ENCODE measurements around the gene MBTPS1.

The MBTPS1 gene

GRCh38 chr16:84088695-84089395 lies 27.9 kb downstream of the MBTPS1 start:
- H3F3A ChIP-seq (ENCODE audit: insufficient read depth, low read length) = peaks cover 7% of the 10 kb centered on the region; the same call in 1 of the 2 replicates
- H3K36me3 ChIP-seq (ENCODE audit: insufficient read depth, low read length) = peaks cover 62% of the 10 kb centered on the region
- H3K4me3 ChIP-seq (ENCODE audit: low read depth, low read length, poor library complexity, severe bottlenecking) = peak overlapping the region; percentile 31
- no peaks in the 10 kb centered on the region for H3K79me2 ChIP-seq (ENCODE audit: insufficient read depth, low read length)
- peak overlapping the region; percentile 96 for H3K27ac ChIP-seq (ENCODE audit: low read depth, low read length, poor library complexity, severe bottlenecking)
- H2AFZ ChIP-seq (ENCODE audit: low read length) = no peak overlapping the region
- H3K9me3 ChIP-seq (ENCODE audit: low read length) = no peaks in the 10 kb centered on the region
- no peaks in the 10 kb centered on the region for H3K9me2 ChIP-seq (ENCODE audit: low read depth, low read length)
- peak overlapping the region; percentile 34; the same call in 1 of the 2 replicates for H3K9ac ChIP-seq (ENCODE audit: low read length)
- no peaks in the 10 kb centered on the region for H3K27me3 ChIP-seq (ENCODE audit: insufficient read depth, low read length)
- H4K20me1 ChIP-seq (ENCODE audit: insufficient read depth, low read length) = no peaks in the 10 kb centered on the region
- H3K4me2 ChIP-seq (ENCODE audit: low read length) = peak overlapping the region; percentile 58
- TF ChIP-seq CTCF (IDR thresholded peaks at IDR 0.05; ENCODE audit: low read length) (peak; percentile 52), EZH2 (IDR thresholded peaks at IDR 0.05; ENCODE audit: borderline replicate concordance, low read length) (no peak)
- peaks cover 74% of the 10 kb centered on the region for H3K4me1 ChIP-seq (ENCODE audit: insufficient read depth, low read length, severe bottlenecking)

GRCh38 chr16:84087466-84088151 lies 29.1 kb downstream of the MBTPS1 start:
- Histone ChIP-seq H3K27ac (ENCODE audit: low read depth, low read length, poor library complexity, severe bottlenecking) (peak overlapping the region; percentile 96), H4K20me1 (ENCODE audit: insufficient read depth, low read length) (no peaks in the 10 kb centered on the region), H3K79me2 (ENCODE audit: insufficient read depth, low read length) (no peaks in the 10 kb centered on the region), H2AFZ (ENCODE audit: low read length) (no peak overlapping the region), H3K4me2 (ENCODE audit: low read length) (peak overlapping the region; percentile 33; the same call in 1 of the 2 replicates), H3K4me1 (ENCODE audit: insufficient read depth, low read length, severe bottlenecking) (peaks cover 74% of the 10 kb centered on the region), H3K36me3 (ENCODE audit: insufficient read depth, low read length) (peaks cover 60% of the 10 kb centered on the region), H3K4me3 (ENCODE audit: low read depth, low read length, poor library complexity, severe bottlenecking) (no peak overlapping the region), H3K9me2 (ENCODE audit: low read depth, low read length) (no peaks in the 10 kb centered on the region), H3F3A (ENCODE audit: insufficient read depth, low read length) (peaks cover 7% of the 10 kb centered on the region; the same call in 1 of the 2 replicates), H3K9me3 (ENCODE audit: low read length) (no peaks in the 10 kb centered on the region), H3K9ac (ENCODE audit: low read length) (no peak overlapping the region; the same call in 1 of the 2 replicates), H3K27me3 (ENCODE audit: insufficient read depth, low read length) (no peaks in the 10 kb centered on the region)
- TF ChIP-seq CTCF (IDR thresholded peaks at IDR 0.05; ENCODE audit: low read length) (no peak), EZH2 (IDR thresholded peaks at IDR 0.05; ENCODE audit: borderline replicate concordance, low read length) (no peak)

GRCh38 chr16:84087001-84087400 lies 29.7 kb downstream of the MBTPS1 start:
- H3K27ac ChIP-seq (ENCODE audit: low read depth, low read length, poor library complexity, severe bottlenecking) = peak overlapping the region; percentile 96
- H3K9me3 ChIP-seq (ENCODE audit: low read length) = no peaks in the 10 kb centered on the region
- peaks cover 73% of the 10 kb centered on the region for H3K4me1 ChIP-seq (ENCODE audit: insufficient read depth, low read length, severe bottlenecking)
- no peak overlapping the region for H2AFZ ChIP-seq (ENCODE audit: low read length)
- no peaks in the 10 kb centered on the region for H3K9me2 ChIP-seq (ENCODE audit: low read depth, low read length)
- H3F3A ChIP-seq (ENCODE audit: insufficient read depth, low read length) = peaks cover 7% of the 10 kb centered on the region; the same call in 1 of the 2 replicates
- H3K4me2 ChIP-seq (ENCODE audit: low read length) = peak overlapping the region; percentile 17; the same call in 1 of the 2 replicates
- no peak overlapping the region for H3K4me3 ChIP-seq (ENCODE audit: low read depth, low read length, poor library complexity, severe bottlenecking)
- H3K79me2 ChIP-seq (ENCODE audit: insufficient read depth, low read length) = no peaks in the 10 kb centered on the region
- no peaks in the 10 kb centered on the region for H4K20me1 ChIP-seq (ENCODE audit: insufficient read depth, low read length)
- no peak for TF ChIP-seq EZH2 (IDR thresholded peaks at IDR 0.05; ENCODE audit: borderline replicate concordance, low read length)
- no peak for TF ChIP-seq CTCF (IDR thresholded peaks at IDR 0.05; ENCODE audit: low read length)
- H3K9ac ChIP-seq (ENCODE audit: low read length) = no peak overlapping the region; the same call in 1 of the 2 replicates
- no peaks in the 10 kb centered on the region for H3K27me3 ChIP-seq (ENCODE audit: insufficient read depth, low read length)
- H3K36me3 ChIP-seq (ENCODE audit: insufficient read depth, low read length) = peaks cover 60% of the 10 kb centered on the region

Measured in OCI-LY1 (cell line).